Daoy (cell line): Measurements from ENCODE around the gene AGAP1. TPM values are rescaled to one million over a fixed set of nuclear protein-coding genes. Genes with fewer than 3 reads are reported as not detected.

Source experiments
- DNase-seq: peaks from one replicate; pipeline ENCODE4 v3.0.0-alpha.2; 2015; ENCODE audit warnings: low read depth
- total RNA-seq: library from RNA; depleted of rRNA; stranded (reverse); fragments of >200 nt; shearing (Covaris generic); gene quantifications from 2 replicates; pipeline ENCODE4 v1.2.3, GENCODE V29; 2014

The AGAP1 gene
- total RNA-seq, 1 experiment from 2014 or later = 9.3 TPM

GRCh38 chr2:235992024-235992423 lies 498.2 kb downstream of the AGAP1 start:
- DNase-seq = no peak

GRCh38 chr2:235996419-235996818 lies 502.6 kb downstream of the AGAP1 start:
- no peak for DNase-seq

GRCh38 chr2:235999011-235999410 lies 505.2 kb downstream of the AGAP1 start:
- DNase-seq = no peak

GRCh38 chr2:236001166-236001828 lies 507.5 kb downstream of the AGAP1 start:
- no peak for DNase-seq

GRCh38 chr2:236001854-236002253 lies 508.0 kb downstream of the AGAP1 start:
- DNase-seq = no peak

GRCh38 chr2:236008006-236008405 lies 514.2 kb downstream of the AGAP1 start:
- DNase-seq = no peak

- DNase-seq = no peak
Observed at GRCh38 chr2:236008857-236009256, 515.0 kb downstream of the AGAP1 start.

- DNase-seq = no peak
Observed at GRCh38 chr2:236010920-236011685, 517.3 kb downstream of the AGAP1 start.

GRCh38 chr2:236012155-236012554 lies 518.3 kb downstream of the AGAP1 start:
- no peak for DNase-seq

- no peak for DNase-seq
Observed at GRCh38 chr2:236014408-236015131, 520.7 kb downstream of the AGAP1 start.

- no peak for DNase-seq
Observed at GRCh38 chr2:236015171-236015570, 521.3 kb downstream of the AGAP1 start.

- DNase-seq = no peak
Observed at GRCh38 chr2:236016496-236016895, 522.7 kb downstream of the AGAP1 start.

GRCh38 chr2:236017446-236017845 lies 523.6 kb downstream of the AGAP1 start:
- DNase-seq = no peak

- no peak for DNase-seq
Observed at GRCh38 chr2:236019434-236019833, 525.6 kb downstream of the AGAP1 start.

- DNase-seq = no peak
Observed at GRCh38 chr2:236021499-236022057, 527.7 kb downstream of the AGAP1 start.

GRCh38 chr2:236022128-236022527 lies 528.3 kb downstream of the AGAP1 start:
- DNase-seq = no peak

GRCh38 chr2:236025892-236026291 lies 532.0 kb downstream of the AGAP1 start:
- no peak for DNase-seq

GRCh38 chr2:236026841-236027240 lies 533.0 kb downstream of the AGAP1 start:
- no peak for DNase-seq

- DNase-seq = no peak
Observed at GRCh38 chr2:236028066-236028465, 534.2 kb downstream of the AGAP1 start.

- DNase-seq = no peak
Observed at GRCh38 chr2:236033462-236033861, 539.6 kb downstream of the AGAP1 start.

- DNase-seq = no peak
Observed at GRCh38 chr2:236034974-236035373, 541.1 kb downstream of the AGAP1 start.

GRCh38 chr2:236036045-236036444 lies 542.2 kb downstream of the AGAP1 start:
- no peak for DNase-seq
